ENCODE results near the gene NKAP.
"Not testable (repeated sequence)": the region's sequence is repeated elsewhere in the genome, so short reads cannot be mapped to it uniquely, and the experiment has no call there.

Gene NKAP
- total RNA-seq = 30.6 to 38.2 (median 33.9) reads per million in 4 experiments

- DNase-seq = peak; percentile 64
Observed at GRCh38 chrX:119943185-119943988, at the start of gene NKAP. NKAP (minus strand) TSS chrX:119943751; CDS start chrX:119943605, 146 bp downstream.

GRCh38 chrX:119991005-119991787, 47.6 kb upstream of the NKAP start:
- DNase-seq = no peak

- no peak for DNase-seq
Observed at GRCh38 chrX:119990556-119991004, 47.0 kb upstream of the NKAP start.

- no peak for DNase-seq
Observed at GRCh38 chrX:119989905-119990555, 46.5 kb upstream of the NKAP start.

- DNase-seq = no peak
Observed at GRCh38 chrX:119986203-119986602, 42.7 kb upstream of the NKAP start.

GRCh38 chrX:119984652-119985051, 41.1 kb upstream of the NKAP start:
- DNase-seq = no peak

GRCh38 chrX:119983494-119983893, 39.9 kb upstream of the NKAP start:
- DNase-seq = no peak

GRCh38 chrX:119982145-119982544, 38.6 kb upstream of the NKAP start:
- no peak for DNase-seq

- DNase-seq = no peak
Observed at GRCh38 chrX:119981286-119982070, 37.9 kb upstream of the NKAP start.

- not testable (repeated sequence) for DNase-seq
Observed at GRCh38 chrX:119977172-119977571, 33.6 kb upstream of the NKAP start.

GRCh38 chrX:119971184-119971583, 27.6 kb upstream of the NKAP start:
- no peak for DNase-seq

GRCh38 chrX:119970574-119970973, 27.0 kb upstream of the NKAP start:
- DNase-seq = no peak

GRCh38 chrX:119966837-119967236, 23.3 kb upstream of the NKAP start:
- not testable (repeated sequence) for DNase-seq

GRCh38 chrX:119960625-119961024, 17.1 kb upstream of the NKAP start:
- no peak for DNase-seq

GRCh38 chrX:119955807-119956570, 12.4 kb upstream of the NKAP start:
- peak; percentile 33 for DNase-seq

GRCh38 chrX:119954374-119954773, 10.8 kb upstream of the NKAP start:
- no peak for DNase-seq

- no peak for DNase-seq
Observed at GRCh38 chrX:119948381-119948780, 4.8 kb upstream of the NKAP start.

GRCh38 chrX:119945481-119945880, 1.9 kb upstream of the NKAP start:
- no peak for DNase-seq

- no peak for DNase-seq
Observed at GRCh38 chrX:119942831-119943184, 743 bp downstream of the NKAP start.

GRCh38 chrX:119942173-119942819, 1.3 kb downstream of the NKAP start:
- no peak for DNase-seq

GRCh38 chrX:119941336-119941735, 2.2 kb downstream of the NKAP start:
- DNase-seq = no peak

All from effector CD8-positive, alpha-beta T cell (primary cell).